ENCODE data around the gene TNNC1. TPM values are rescaled to one million over a fixed set of nuclear protein-coding genes. Genes with fewer than 3 reads are reported as not detected.

TNNC1 gene
- total and polyA plus RNA-seq, 9 of the 15 experiments (the other 6 are each of a cell fraction or from before 2014, with no cell fraction given): 0.08 to 0.85 (median 0.42) TPM; not detected in 4

- TF ChIP-seq ZBTB40 (IDR thresholded peaks at IDR 0.05) (no peak), ZBTB40 (CRISPR knock-in tag; IDR thresholded peaks at IDR 0.05) (no peak), TBL1XR1 (IDR thresholded peaks at IDR 0.05; ENCODE audit: low read length in 2 of 2) (no peak), SNRNP70 (optimal IDR thresholded peaks at IDR 0.05; ENCODE audit: low read depth, low read length) (no peak), NCOA6 (IDR thresholded peaks at IDR 0.05) (no peak), DACH1 (IDR thresholded peaks at IDR 0.05; ENCODE audit: partially characterized antibody) (no peak), ZFP30 (CRISPR knock-in tag; IDR thresholded peaks at IDR 0.05; ENCODE audit: borderline replicate concordance) (no peak), ZSCAN29 (IDR thresholded peaks at IDR 0.05) (no peak), CBX3 (IDR thresholded peaks at IDR 0.05; ENCODE audit: borderline replicate concordance in 1 of 2, low read length in 2 of 2) (no peak), NR2C1 (IDR thresholded peaks at IDR 0.05) (no peak), NR2C1 (tag; IDR thresholded peaks at IDR 0.05) (no peak), TRIM25 (IDR thresholded peaks at IDR 0.05; ENCODE audit: borderline replicate concordance) (no peak)
Measured at GRCh38 chr3:52461874-52462273, 8.0 kb upstream of the TNNC1 start (continued).

Measured in K562 (cell line).